Measurements from ENCODE around the gene CNGA4. TPM values are rescaled to one million over a fixed set of nuclear protein-coding genes. Genes with fewer than 3 reads are reported as not detected.
A peak's percentile ranks its signal among the peaks of the same experiment; 100 is the strongest.

CNGA4 gene, protein sequence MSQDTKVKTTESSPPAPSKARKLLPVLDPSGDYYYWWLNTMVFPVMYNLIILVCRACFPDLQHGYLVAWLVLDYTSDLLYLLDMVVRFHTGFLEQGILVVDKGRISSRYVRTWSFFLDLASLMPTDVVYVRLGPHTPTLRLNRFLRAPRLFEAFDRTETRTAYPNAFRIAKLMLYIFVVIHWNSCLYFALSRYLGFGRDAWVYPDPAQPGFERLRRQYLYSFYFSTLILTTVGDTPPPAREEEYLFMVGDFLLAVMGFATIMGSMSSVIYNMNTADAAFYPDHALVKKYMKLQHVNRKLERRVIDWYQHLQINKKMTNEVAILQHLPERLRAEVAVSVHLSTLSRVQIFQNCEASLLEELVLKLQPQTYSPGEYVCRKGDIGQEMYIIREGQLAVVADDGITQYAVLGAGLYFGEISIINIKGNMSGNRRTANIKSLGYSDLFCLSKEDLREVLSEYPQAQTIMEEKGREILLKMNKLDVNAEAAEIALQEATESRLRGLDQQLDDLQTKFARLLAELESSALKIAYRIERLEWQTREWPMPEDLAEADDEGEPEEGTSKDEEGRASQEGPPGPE
- total RNA-seq (1 to 10 TPM in 1 of 2 donors, not detected in 1; 2.1 TPM), polyA plus RNA-seq (ENCODE audit: insufficient read length in 6 of 6) (1 to 10 TPM in 4 of 6 donors, under 1 TPM in 2; 0.45 to 2.5 (median 1.4) TPM)
- long read RNA-seq, donor 1, partial matches to known transcripts = 0 of 1 reads
- long read RNA-seq, donor 1, other reads (novel, unspliced or antisense) = 0 of 1 reads
- long read RNA-seq, donor 2 = 0 reads
- long read RNA-seq, donor 3 = 0 reads
- long read RNA-seq, donor 4 = 0 reads
- long read RNA-seq, donor 5 = 0 reads
- long read RNA-seq, donor 6 = 0 reads
- long read RNA-seq, donor 7 = 0 reads
- long read RNA-seq, donor 8 = 0 reads
- long read RNA-seq, donor 9 = 0 reads
- long read RNA-seq, donor 10, partial matches to known transcripts = 0 of 5 reads
- long read RNA-seq, donor 10, other reads (novel, unspliced or antisense) = 1 of 5 reads
- long read RNA-seq, donor 11 = 0 reads
- long read RNA-seq, donor 12 = 0 reads

DNA sequence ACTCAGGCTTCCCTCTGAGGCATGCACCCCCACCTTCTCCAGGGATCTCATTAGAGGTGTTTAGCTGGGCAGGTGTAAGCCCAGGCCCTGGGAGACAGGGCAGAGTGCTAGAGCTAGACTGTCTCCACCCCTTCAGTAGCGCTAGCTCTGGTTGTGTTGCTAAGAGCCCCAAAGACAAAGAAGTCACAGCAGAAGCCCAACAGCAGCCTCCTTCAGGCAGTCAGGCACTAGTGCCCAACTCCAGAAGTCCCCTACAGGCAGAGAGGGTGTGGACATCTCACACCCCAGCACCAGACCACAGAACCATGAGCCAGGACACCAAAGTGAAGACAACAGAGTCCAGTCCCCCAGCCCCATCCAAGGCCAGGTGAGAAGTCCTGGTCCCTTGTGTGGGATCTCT, at the start of gene CNGA4:
Gene CNGA4, plus strand, starts transcription at position 188 of the 400 bp plus-strand sequence. Its CDS starts 118 bp downstream, at position 306.
- Histone ChIP-seq H3K27ac (no peak within 1 kb of the TSS), H3K4me1 (peaks cover 0 to 20% of the 10 kb centered on the region in 2 donors), H3K27me3 (no peaks in the 10 kb centered on the region), H3K36me3 (no peaks in the 10 kb centered on the region), H3K4me3 (no peak within 1 kb of the TSS), H3K9me3 (no peaks in the 10 kb centered on the region)
- ATAC-seq (no peak), DNase-seq (no peak)
- intact Hi-C loops (cut with DNase I) = no loop called here
- TF ChIP-seq, protein P1, sequence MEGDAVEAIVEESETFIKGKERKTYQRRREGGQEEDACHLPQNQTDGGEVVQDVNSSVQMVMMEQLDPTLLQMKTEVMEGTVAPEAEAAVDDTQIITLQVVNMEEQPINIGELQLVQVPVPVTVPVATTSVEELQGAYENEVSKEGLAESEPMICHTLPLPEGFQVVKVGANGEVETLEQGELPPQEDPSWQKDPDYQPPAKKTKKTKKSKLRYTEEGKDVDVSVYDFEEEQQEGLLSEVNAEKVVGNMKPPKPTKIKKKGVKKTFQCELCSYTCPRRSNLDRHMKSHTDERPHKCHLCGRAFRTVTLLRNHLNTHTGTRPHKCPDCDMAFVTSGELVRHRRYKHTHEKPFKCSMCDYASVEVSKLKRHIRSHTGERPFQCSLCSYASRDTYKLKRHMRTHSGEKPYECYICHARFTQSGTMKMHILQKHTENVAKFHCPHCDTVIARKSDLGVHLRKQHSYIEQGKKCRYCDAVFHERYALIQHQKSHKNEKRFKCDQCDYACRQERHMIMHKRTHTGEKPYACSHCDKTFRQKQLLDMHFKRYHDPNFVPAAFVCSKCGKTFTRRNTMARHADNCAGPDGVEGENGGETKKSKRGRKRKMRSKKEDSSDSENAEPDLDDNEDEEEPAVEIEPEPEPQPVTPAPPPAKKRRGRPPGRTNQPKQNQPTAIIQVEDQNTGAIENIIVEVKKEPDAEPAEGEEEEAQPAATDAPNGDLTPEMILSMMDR (IDR thresholded peaks at IDR 0.05) = no peak

DNA sequence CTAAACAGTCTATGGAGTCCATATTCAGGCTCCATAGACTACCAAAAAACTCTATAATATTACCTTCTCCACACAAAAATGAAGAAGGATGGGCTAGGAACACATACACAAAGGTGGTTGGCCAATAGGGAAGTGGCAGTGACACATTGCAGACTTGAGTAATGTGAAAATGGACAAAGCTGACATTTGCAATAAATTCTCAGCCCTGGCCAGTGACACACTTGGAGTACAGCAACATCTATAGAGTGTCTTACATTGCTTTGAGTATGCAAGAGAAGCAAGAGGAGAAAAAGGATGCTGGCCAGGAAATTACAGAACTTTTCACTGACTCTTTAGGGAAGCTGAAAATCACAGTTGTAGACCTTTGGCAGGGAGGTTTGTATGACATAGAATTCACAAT, 47.1 kb upstream of the CNGA4 start:
- H3K9me3 ChIP-seq = no peaks in the 10 kb centered on the region
- H3K4me1 ChIP-seq = peaks cover 0 to 18% of the 10 kb centered on the region in 2 donors
- intact Hi-C loops (cut with DNase I) = no loop called here
- no peaks in the 10 kb centered on the region for H3K27me3 ChIP-seq
- ATAC-seq (no peak), DNase-seq (no peak)
- H3K36me3 ChIP-seq = no peaks in the 10 kb centered on the region
- H3K4me3 ChIP-seq = no peak overlapping the region
- peak overlapping the region in 1 of 2 donors; percentile 87 for H3K27ac ChIP-seq
- TF ChIP-seq, protein P1 (IDR thresholded peaks at IDR 0.05) = no peak

DNA sequence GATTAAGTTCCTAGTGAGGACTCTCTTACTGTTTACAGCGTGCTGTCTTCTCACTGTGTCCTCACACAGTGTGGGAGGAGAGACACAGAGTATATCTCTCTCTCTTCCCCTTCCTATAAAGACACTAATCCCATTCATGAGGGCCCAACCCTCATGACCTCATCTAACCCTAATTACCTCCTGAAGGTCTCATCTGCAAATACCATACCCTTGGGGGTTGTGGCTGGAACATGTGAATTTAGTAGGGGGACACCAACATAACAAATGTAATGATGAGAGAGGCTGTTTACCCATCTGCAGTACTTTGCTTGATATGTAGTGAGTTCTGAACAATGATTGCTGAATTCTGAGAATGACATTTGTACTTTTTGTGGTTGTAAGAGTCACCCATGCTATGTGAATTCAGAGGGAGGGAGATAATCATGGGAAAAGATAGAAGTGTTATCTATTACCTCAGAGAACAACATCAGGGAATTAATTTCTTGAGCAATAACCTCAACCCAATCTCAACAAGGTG, 44.8 kb upstream of the CNGA4 start:
- intact Hi-C loops (cut with DNase I) = no loop called here
- ATAC-seq = peak; percentile 49

DNA sequence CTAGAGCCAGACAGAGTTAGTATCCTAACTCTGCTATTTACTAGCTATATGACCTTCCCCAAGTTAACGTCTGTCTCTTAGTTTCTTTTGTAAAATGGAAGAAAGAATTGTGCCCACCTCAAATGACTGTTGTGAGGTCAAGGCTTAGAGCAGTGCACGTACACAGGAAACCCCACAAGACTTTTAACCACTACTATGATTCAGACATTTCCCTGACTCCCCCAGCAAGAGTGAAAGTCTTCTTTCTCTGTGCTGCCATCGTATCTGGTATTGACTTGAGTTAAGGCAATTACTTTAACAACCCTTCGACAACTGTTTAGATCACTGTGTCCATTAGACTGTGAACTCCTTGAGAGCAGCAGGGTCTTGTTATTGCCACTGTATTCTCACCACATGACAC, 42.5 kb upstream of the CNGA4 start:
- Histone ChIP-seq H3K4me1 (peaks cover 0 to 33% of the 10 kb centered on the region in 2 donors), H3K9me3 (no peaks in the 10 kb centered on the region), H3K27me3 (no peaks in the 10 kb centered on the region), H3K27ac (no peak overlapping the region), H3K4me3 (no peak overlapping the region), H3K36me3 (no peaks in the 10 kb centered on the region)
- no peak for DNase-seq
- no peak for ATAC-seq
- TF ChIP-seq, protein P1 (IDR thresholded peaks at IDR 0.05) = no peak
- intact Hi-C loops (cut with DNase I) = no loop called here

More for the DNA sequence above, 44.8 kb upstream of the CNGA4 start:
- no peaks in the 10 kb centered on the region for H3K27me3 ChIP-seq
- H3K4me3 ChIP-seq = no peak overlapping the region
- H3K36me3 ChIP-seq = no peaks in the 10 kb centered on the region
- H3K27ac ChIP-seq = peak overlapping the region in 1 of 2 donors; percentile 39
- peaks cover 0 to 18% of the 10 kb centered on the region in 2 donors for H3K4me1 ChIP-seq
- TF ChIP-seq, protein P1 (IDR thresholded peaks at IDR 0.05) = no peak
- DNase-seq = no peak
- no peaks in the 10 kb centered on the region for H3K9me3 ChIP-seq

Data from left lung (tissue), 14 donors.